ENCODE data around the gene ZNF439.
A peak's percentile ranks its signal among the peaks of the same experiment; 100 is the strongest.

Gene ZNF439

GRCh38 chr19:11880598-11880997, 32.1 kb downstream of the ZNF439 start:
- no peak overlapping the region for H3K27ac ChIP-seq (ENCODE audit: low read length)
- H3K36me3 ChIP-seq (replicated peaks; ENCODE audit: low read depth, low read length), result no peaks in the 10 kb centered on the region
- H3K4me3 ChIP-seq (ENCODE audit: low read length), result no peak overlapping the region
- H3K9me3 ChIP-seq (ENCODE audit: insufficient read depth, low read length), result no peaks in the 10 kb centered on the region
- H3K27me3 ChIP-seq (ENCODE audit: low read depth, low read length), result no peaks in the 10 kb centered on the region
- no peaks in the 10 kb centered on the region for H4K20me1 ChIP-seq (ENCODE audit: insufficient read depth, low read length)
- H3K9ac ChIP-seq (ENCODE audit: low read length), result no peak overlapping the region
- TF ChIP-seq EZH2phosphoT487 (IDR thresholded peaks at IDR 0.05; ENCODE audit: low read depth) (no peak), CTCF (IDR thresholded peaks at IDR 0.05; ENCODE audit: low read depth, low read length) (no peak)
- H3K4me2 ChIP-seq (ENCODE audit: low read length), result no peak overlapping the region
- H3K79me2 ChIP-seq (ENCODE audit: low read length), result no peaks in the 10 kb centered on the region
- H2AFZ ChIP-seq (ENCODE audit: low read depth, low read length), result no peak overlapping the region
- H3K4me1 ChIP-seq (ENCODE audit: low read length), result peaks cover 2% of the 10 kb centered on the region

DNA sequence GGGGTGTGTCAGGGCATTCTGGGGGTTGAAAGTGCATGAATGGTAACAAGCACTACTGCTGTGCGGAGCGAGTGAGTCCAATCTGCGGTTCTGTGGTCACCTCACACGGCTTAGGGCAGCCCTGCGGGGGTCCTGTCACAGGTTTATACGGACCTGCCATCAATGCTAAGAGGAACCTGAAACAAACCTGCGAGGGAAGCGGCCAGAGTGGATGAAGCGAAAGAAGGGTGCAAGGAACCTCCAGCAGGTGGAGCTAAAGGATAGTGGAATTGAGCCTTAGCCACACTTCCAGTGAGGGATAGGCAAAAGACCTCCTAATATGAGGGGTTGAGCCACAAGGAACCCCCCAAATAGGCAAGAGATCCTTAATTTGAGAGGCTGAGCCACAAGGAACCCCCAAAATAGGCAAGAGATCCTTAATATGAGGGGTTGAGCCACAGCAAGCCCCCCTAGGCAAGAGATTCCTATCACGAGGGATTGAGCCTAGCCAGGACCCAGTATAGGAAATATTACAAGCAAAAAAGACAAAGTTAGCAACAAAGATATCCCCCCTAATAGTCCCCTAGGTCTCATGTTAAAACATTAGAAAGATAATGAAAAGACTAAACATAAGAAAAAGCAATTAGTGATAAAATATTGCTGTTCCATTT, 32.8 kb downstream of the ZNF439 start:
- Histone ChIP-seq H4K20me1 (ENCODE audit: insufficient read depth, low read length) (no peaks in the 10 kb centered on the region), H3K9ac (ENCODE audit: low read length) (no peak overlapping the region), H2AFZ (ENCODE audit: low read depth, low read length) (no peak overlapping the region), H3K9me3 (ENCODE audit: insufficient read depth, low read length) (no peaks in the 10 kb centered on the region), H3K27me3 (ENCODE audit: low read depth, low read length) (no peaks in the 10 kb centered on the region), H3K4me3 (ENCODE audit: low read length) (no peak overlapping the region), H3K27ac (ENCODE audit: low read length) (no peak overlapping the region), H3K79me2 (ENCODE audit: low read length) (no peaks in the 10 kb centered on the region), H3K4me2 (ENCODE audit: low read length) (peak overlapping the region; percentile 28; the same call in 1 of the 2 replicates), H3K4me1 (ENCODE audit: low read length) (no peaks in the 10 kb centered on the region), H3K36me3 (replicated peaks; ENCODE audit: low read depth, low read length) (no peaks in the 10 kb centered on the region)
- TF ChIP-seq CTCF (IDR thresholded peaks at IDR 0.05; ENCODE audit: low read depth, low read length) (peak; percentile 80), EZH2phosphoT487 (IDR thresholded peaks at IDR 0.05; ENCODE audit: low read depth) (no peak)

- Histone ChIP-seq H3K4me1 (ENCODE audit: low read length) (no peaks in the 10 kb centered on the region), H4K20me1 (ENCODE audit: insufficient read depth, low read length) (no peaks in the 10 kb centered on the region), H3K27ac (ENCODE audit: low read length) (no peak overlapping the region), H3K27me3 (ENCODE audit: low read depth, low read length) (no peaks in the 10 kb centered on the region), H3K4me2 (ENCODE audit: low read length) (no peak overlapping the region), H3K36me3 (replicated peaks; ENCODE audit: low read depth, low read length) (no peaks in the 10 kb centered on the region), H3K9ac (ENCODE audit: low read length) (no peak overlapping the region), H3K79me2 (ENCODE audit: low read length) (no peaks in the 10 kb centered on the region), H3K9me3 (ENCODE audit: insufficient read depth, low read length) (no peaks in the 10 kb centered on the region), H2AFZ (ENCODE audit: low read depth, low read length) (no peak overlapping the region), H3K4me3 (ENCODE audit: low read length) (no peak overlapping the region)
- TF ChIP-seq EZH2phosphoT487 (IDR thresholded peaks at IDR 0.05; ENCODE audit: low read depth) (no peak), CTCF (IDR thresholded peaks at IDR 0.05; ENCODE audit: low read depth, low read length) (no peak)
Measured at GRCh38 chr19:11882606-11883005, 34.1 kb downstream of the ZNF439 start.

- peak overlapping the region; percentile 70 for H3K4me3 ChIP-seq (ENCODE audit: low read length)
- no peak overlapping the region for H3K27ac ChIP-seq (ENCODE audit: low read length)
- peak overlapping the region; percentile 43; the same call in 1 of the 2 replicates for H3K4me2 ChIP-seq (ENCODE audit: low read length)
Measured at GRCh38 chr19:11887234-11887610, 38.7 kb downstream of the ZNF439 start.

More at GRCh38 chr19:11887234-11887610, 38.7 kb downstream of the ZNF439 start:
- no peaks in the 10 kb centered on the region for H3K9me3 ChIP-seq (ENCODE audit: insufficient read depth, low read length)
- H3K79me2 ChIP-seq (ENCODE audit: low read length), result no peaks in the 10 kb centered on the region
- no peaks in the 10 kb centered on the region for H3K4me1 ChIP-seq (ENCODE audit: low read length)
- H3K36me3 ChIP-seq (replicated peaks; ENCODE audit: low read depth, low read length), result no peaks in the 10 kb centered on the region
- TF ChIP-seq CTCF (IDR thresholded peaks at IDR 0.05; ENCODE audit: low read depth, low read length) (no peak), EZH2phosphoT487 (IDR thresholded peaks at IDR 0.05; ENCODE audit: low read depth) (no peak)
- H3K27me3 ChIP-seq (ENCODE audit: low read depth, low read length), result no peaks in the 10 kb centered on the region
- H4K20me1 ChIP-seq (ENCODE audit: insufficient read depth, low read length), result no peaks in the 10 kb centered on the region
- H3K9ac ChIP-seq (ENCODE audit: low read length), result no peak overlapping the region
- H2AFZ ChIP-seq (ENCODE audit: low read depth, low read length), result no peak overlapping the region
